ENCODE data around the gene A3GALT2. TPM values are rescaled to one million over a fixed set of nuclear protein-coding genes. Genes with fewer than 3 reads are reported as not detected.

A3GALT2 gene
- total RNA-seq, 1 experiment from 2014 or later, result not detected

DNA sequence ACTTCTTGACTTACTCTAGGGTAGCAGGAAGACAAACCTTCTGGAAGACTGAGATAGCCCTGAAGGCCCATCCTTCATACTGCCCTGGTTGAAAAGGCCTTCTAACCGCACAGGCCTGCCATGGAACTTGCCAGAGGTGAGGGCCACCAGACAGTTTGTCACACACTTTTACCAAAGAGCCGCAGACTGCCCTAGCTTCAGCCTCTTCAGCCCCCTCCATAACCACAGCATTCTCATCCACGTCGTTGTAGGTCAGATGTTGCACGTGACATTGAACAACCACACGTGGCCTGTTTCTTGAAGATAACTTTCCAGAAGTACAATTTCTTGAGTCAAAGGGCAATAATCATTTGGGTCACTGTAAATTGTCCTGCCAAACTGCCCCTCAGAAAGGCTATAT is 45.7 kb downstream of the A3GALT2 start:
- Histone ChIP-seq H3K79me2 (ENCODE audit: insufficient read depth, low read length) (no peaks in the 10 kb centered on the region), H3K9me3 (ENCODE audit: control insufficient read depth, low read depth, low read length) (no peaks in the 10 kb centered on the region), H2BK120ac (ENCODE audit: low read depth, low read length, poor library complexity, severe bottlenecking) (no peak overlapping the region), H2BK20ac (ENCODE audit: low read depth, low read length, poor library complexity, severe bottlenecking) (no peak overlapping the region), H3K23ac (ENCODE audit: insufficient read length, low read depth, low read length) (no peak overlapping the region), H4K8ac (replicated peaks; ENCODE audit: insufficient read length, low read depth, low read length) (no peak overlapping the region), H3K9ac (ENCODE audit: extremely low read depth, insufficient read length, low read length) (no peak overlapping the region), H3K4me1 (ENCODE audit: insufficient read depth, low read length) (peaks cover 4% of the 10 kb centered on the region; the same call in 1 of the 2 replicates), H3K56ac (ENCODE audit: insufficient read length, low read depth, low read length) (no peak overlapping the region), H3K27me3 (ENCODE audit: insufficient read depth, low read length) (no peaks in the 10 kb centered on the region), H2AFZ (ENCODE audit: low read length) (no peak overlapping the region), H4K91ac (ENCODE audit: insufficient read length, low read depth, low read length) (no peak overlapping the region), H4K5ac (ENCODE audit: insufficient read length, low read depth, low read length) (no peak overlapping the region), H3K27ac (ENCODE audit: insufficient read length, low read depth, low read length) (no peak overlapping the region), H2BK15ac (ENCODE audit: low read depth, low read length) (no peak overlapping the region), H3K79me1 (ENCODE audit: insufficient read depth, low read depth, low read length, poor library complexity, severe bottlenecking) (no peaks in the 10 kb centered on the region), H3T11ph (ENCODE audit: low read length) (no peak overlapping the region), H3K4ac (ENCODE audit: low read depth, low read length) (no peak overlapping the region), H3K4me2 (ENCODE audit: insufficient read depth, insufficient read length, low read length) (no peak overlapping the region), H2BK5ac (ENCODE audit: insufficient read length, low read length) (no peak overlapping the region), H3K23me2 (ENCODE audit: insufficient read length, low read depth, low read length, poor library complexity, severe bottlenecking) (no peaks in the 10 kb centered on the region), H4K20me1 (ENCODE audit: control insufficient read depth, insufficient read depth, insufficient read length) (no peaks in the 10 kb centered on the region), H2AK5ac (ENCODE audit: insufficient read length, low read length) (no peak overlapping the region), H3K14ac (ENCODE audit: insufficient read depth, low read length) (no peak overlapping the region), H3K18ac (ENCODE audit: insufficient read length, low read depth, low read length) (no peak overlapping the region), H2BK12ac (ENCODE audit: insufficient read length, low read depth, low read length) (no peak overlapping the region)
- TF ChIP-seq, protein P1, sequence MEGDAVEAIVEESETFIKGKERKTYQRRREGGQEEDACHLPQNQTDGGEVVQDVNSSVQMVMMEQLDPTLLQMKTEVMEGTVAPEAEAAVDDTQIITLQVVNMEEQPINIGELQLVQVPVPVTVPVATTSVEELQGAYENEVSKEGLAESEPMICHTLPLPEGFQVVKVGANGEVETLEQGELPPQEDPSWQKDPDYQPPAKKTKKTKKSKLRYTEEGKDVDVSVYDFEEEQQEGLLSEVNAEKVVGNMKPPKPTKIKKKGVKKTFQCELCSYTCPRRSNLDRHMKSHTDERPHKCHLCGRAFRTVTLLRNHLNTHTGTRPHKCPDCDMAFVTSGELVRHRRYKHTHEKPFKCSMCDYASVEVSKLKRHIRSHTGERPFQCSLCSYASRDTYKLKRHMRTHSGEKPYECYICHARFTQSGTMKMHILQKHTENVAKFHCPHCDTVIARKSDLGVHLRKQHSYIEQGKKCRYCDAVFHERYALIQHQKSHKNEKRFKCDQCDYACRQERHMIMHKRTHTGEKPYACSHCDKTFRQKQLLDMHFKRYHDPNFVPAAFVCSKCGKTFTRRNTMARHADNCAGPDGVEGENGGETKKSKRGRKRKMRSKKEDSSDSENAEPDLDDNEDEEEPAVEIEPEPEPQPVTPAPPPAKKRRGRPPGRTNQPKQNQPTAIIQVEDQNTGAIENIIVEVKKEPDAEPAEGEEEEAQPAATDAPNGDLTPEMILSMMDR (conservative IDR thresholded peaks at IDR 0.05), result no peak
- Mint-ChIP-seq H3K27me3 (ENCODE audit: low read depth) (no peaks in the 10 kb centered on the region), H3K4me1 (peaks cover 26% of the 10 kb centered on the region in 2 experiments), H3K9me3 (no peaks in the 10 kb centered on the region), H3K36me3 (ENCODE audit: insufficient read depth in 1 of 3, low read depth in 3 of 3) (peaks cover 3 to 31% (median 22%) of the 10 kb centered on the region in 3 experiments), H3K27ac (no peak overlapping the region; a peak in 1 of 7 replicates), H3K4me3 (no peak overlapping the region)
- DNase-seq, result no peak
- WGBS (ENCODE audit: extremely low coverage, insufficient read length, low lambda C conversion rate), result no CpG with 5 or more reads among the region's 6 CpGs

Measured in H9 (cell line).